Osteoblast (primary cell): Measurements from ENCODE around the gene TRIM46. TPM values are rescaled to one million over a fixed set of nuclear protein-coding genes. Genes with fewer than 3 reads are reported as not detected.
A peak's percentile ranks its signal among the peaks of the same experiment; 100 is the strongest.

Experiments used
- DNase-seq: peaks from one replicate; pipeline ENCODE4 v3.0.0; 2011; ENCODE audit warnings: low spot score, mixed read lengths; ENCODE audit not compliant: insufficient read length; ENCODE audit errors: missing footprints
- H2AFZ ChIP-seq: 2 replicates; pipeline ENCODE4 v1.6.0; 2011; ENCODE audit warnings: mild to moderate bottlenecking, low read length
- H3K27ac ChIP-seq: 2 replicates; pipeline ENCODE4 v1.5.1; 2011; ENCODE audit warnings: mild to moderate bottlenecking, low read depth, low read length, moderate library complexity
- H3K27me3 ChIP-seq: 2 replicates; pipeline ENCODE4 v1.6.0; 2012; ENCODE audit warnings: mild to moderate bottlenecking, control low read depth, inconsistent platforms, low read length, moderate library complexity; ENCODE audit not compliant: insufficient read depth
- H3K36me3 ChIP-seq: 2 replicates; pipeline ENCODE4 v1.5.1; 2011; ENCODE audit warnings: mild to moderate bottlenecking, low read length, control low read depth, moderate library complexity; ENCODE audit not compliant: insufficient read depth
- H3K4me1 ChIP-seq: 2 replicates; pipeline ENCODE4 v1.5.1; 2011; ENCODE audit warnings: mild to moderate bottlenecking, low read length, control low read depth, moderate library complexity; ENCODE audit not compliant: insufficient read depth
- H3K4me2 ChIP-seq: 2 replicates; pipeline ENCODE4 v1.6.0; 2011; ENCODE audit warnings: mild to moderate bottlenecking, low read length; ENCODE audit not compliant: insufficient read depth
- H3K4me3 ChIP-seq: fragments of 200-600 bp; sonication (generic); 3 replicates; pipeline ENCODE4 v1.5.1; 2012; ENCODE audit warnings: mild to moderate bottlenecking, low read length, inconsistent platforms; ENCODE audit not compliant: insufficient read depth
- H3K79me2 ChIP-seq: 2 replicates; pipeline ENCODE4 v1.6.0; 2012; ENCODE audit warnings: mild to moderate bottlenecking, low read length, control low read depth, inconsistent platforms; ENCODE audit not compliant: insufficient read depth
- H3K9me3 ChIP-seq: 2 replicates; pipeline ENCODE4 v1.5.1; 2011; ENCODE audit warnings: low read depth, low read length, control low read depth
- H4K20me1 ChIP-seq: 2 replicates; pipeline ENCODE4 v1.6.0; 2012; ENCODE audit warnings: mild to moderate bottlenecking, low read length, control low read depth; ENCODE audit not compliant: insufficient read depth
- total RNA-seq: library from RNA; depleted of rRNA; stranded (reverse); fragments of >200 nt; gene quantifications from 2 replicates; pipeline ENCODE4 v1.2.3, GENCODE V29; 2012
- TF ChIP-seq, protein P1 (sequence below): IDR thresholded peaks from 2 replicates; pipeline ENCODE4 v1.5.1; 2011; ENCODE audit warnings: mild to moderate bottlenecking, low read depth, low read length, moderate library complexity; ENCODE audit errors: extremely low read depth

TRIM46 gene
- total RNA-seq, 1 donor = 3.3 TPM

DNA sequence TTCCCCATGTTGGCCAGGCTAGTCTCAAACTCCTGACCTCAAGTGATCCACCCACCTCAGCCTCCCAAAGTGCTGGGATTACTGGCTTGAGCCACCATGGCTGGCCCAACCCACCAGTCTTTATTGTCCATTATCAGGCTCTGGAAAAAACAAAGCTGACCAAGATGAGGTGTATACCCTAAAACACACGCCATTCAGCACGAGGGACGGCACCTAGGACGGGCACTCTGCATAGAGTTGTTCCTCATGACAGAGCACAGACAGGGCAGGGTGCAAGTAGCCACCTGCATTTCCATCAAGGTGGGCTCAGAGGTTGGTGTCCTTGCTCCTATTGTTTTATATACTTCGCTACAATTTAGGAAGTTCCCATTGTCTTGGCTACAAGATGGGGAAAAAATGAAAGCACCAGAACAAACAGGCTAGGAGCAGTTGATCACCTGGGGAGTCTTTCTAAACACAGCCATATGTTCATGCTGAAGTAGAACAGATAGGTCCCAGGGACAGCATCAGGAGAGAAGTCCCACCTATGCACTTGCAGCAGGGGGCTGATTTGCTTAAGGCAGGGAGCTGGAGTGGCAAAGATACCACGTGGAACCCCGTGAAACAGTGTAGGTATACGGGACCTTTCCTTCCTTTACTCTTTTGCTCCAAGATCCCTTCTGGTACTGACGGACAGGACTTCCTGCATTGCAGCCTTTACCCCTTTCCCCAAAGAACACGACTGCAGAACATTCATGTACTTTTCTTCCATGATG, 5.0 kb upstream of the TRIM46 start:
- H3K27me3 ChIP-seq = peaks cover 11% of the 10 kb centered on the region
- TF ChIP-seq, protein P1, sequence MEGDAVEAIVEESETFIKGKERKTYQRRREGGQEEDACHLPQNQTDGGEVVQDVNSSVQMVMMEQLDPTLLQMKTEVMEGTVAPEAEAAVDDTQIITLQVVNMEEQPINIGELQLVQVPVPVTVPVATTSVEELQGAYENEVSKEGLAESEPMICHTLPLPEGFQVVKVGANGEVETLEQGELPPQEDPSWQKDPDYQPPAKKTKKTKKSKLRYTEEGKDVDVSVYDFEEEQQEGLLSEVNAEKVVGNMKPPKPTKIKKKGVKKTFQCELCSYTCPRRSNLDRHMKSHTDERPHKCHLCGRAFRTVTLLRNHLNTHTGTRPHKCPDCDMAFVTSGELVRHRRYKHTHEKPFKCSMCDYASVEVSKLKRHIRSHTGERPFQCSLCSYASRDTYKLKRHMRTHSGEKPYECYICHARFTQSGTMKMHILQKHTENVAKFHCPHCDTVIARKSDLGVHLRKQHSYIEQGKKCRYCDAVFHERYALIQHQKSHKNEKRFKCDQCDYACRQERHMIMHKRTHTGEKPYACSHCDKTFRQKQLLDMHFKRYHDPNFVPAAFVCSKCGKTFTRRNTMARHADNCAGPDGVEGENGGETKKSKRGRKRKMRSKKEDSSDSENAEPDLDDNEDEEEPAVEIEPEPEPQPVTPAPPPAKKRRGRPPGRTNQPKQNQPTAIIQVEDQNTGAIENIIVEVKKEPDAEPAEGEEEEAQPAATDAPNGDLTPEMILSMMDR = no peak
- H3K27ac ChIP-seq = no peak overlapping the region
- H3K36me3 ChIP-seq = peaks cover 26% of the 10 kb centered on the region
- H2AFZ ChIP-seq = no peak overlapping the region
- H4K20me1 ChIP-seq = peaks cover 14% of the 10 kb centered on the region
- peaks cover 22% of the 10 kb centered on the region for H3K79me2 ChIP-seq
- no peak for DNase-seq
- H3K4me3 ChIP-seq = no peak overlapping the region
- peaks cover 16% of the 10 kb centered on the region for H3K4me1 ChIP-seq
- no peak overlapping the region for H3K4me2 ChIP-seq
- H3K9me3 ChIP-seq = no peaks in the 10 kb centered on the region

DNA sequence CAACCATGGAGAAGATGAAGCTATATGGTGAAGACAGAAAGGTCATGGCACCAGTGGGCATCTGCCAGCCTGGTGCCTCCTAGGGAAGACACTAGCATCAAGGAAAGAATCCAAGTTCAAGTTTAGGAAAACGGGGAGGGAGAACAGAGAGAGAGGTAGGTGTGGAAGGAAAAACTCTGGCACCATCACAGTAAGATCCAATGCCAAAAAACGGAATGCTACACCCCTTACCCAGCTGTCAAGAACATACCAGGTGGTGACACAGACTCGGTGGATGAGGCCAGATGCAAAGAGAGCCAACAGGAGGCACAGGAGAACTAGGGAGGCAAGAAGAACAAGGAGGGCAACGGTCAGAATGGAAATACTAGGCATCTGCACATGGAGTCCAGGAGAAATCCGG, 4.1 kb upstream of the TRIM46 start:
- no peak overlapping the region for H3K4me3 ChIP-seq
- no peak overlapping the region for H3K4me2 ChIP-seq
- H3K36me3 ChIP-seq = peaks cover 26% of the 10 kb centered on the region
- H4K20me1 ChIP-seq = peaks cover 14% of the 10 kb centered on the region
- no peak overlapping the region for H3K27ac ChIP-seq
- TF ChIP-seq, protein P1 = no peak
- peaks cover 22% of the 10 kb centered on the region for H3K79me2 ChIP-seq
- peaks cover 11% of the 10 kb centered on the region for H3K27me3 ChIP-seq
- no peak for DNase-seq
- peaks cover 21% of the 10 kb centered on the region for H3K4me1 ChIP-seq
- H3K9me3 ChIP-seq = no peaks in the 10 kb centered on the region
- H2AFZ ChIP-seq = no peak overlapping the region

DNA sequence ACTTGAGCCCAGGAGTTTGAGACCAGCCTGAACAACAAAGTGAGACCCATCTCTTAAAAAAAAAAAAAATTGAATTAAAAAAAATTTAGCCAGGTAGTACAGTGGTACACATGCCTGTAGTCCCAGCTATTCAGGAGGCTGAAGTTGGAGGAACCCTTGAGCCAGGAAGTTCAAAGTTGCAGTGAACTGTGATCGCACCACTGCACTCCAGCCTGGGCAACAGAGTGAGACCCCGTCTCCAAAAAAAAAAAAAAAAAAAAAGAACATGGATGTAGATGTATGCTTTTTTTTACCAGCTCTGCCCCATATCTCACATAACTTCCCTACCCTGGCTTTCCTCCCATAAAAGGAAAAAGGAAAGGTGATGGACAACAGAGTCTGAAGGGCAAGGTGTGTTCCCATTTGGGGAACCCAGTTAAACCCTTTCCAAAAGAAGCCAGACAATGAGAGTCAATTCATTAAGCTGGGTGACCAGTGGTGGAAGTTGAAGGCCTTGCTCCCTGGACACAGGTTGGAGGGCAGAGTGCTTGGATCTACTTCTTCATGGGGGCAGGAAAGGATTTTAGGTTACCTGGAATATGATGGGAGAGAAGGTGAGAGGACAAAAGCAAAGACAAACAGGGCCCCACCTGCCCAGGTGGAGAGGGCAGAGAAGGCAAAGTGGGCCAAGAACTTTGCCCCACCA, 3.4 kb upstream of the TRIM46 start:
- no peak overlapping the region for H3K4me2 ChIP-seq
- no peak overlapping the region for H3K4me3 ChIP-seq
- peaks cover 21% of the 10 kb centered on the region for H3K4me1 ChIP-seq
- H3K36me3 ChIP-seq = peaks cover 26% of the 10 kb centered on the region
- TF ChIP-seq, protein P1 = no peak
- peaks cover 22% of the 10 kb centered on the region for H3K79me2 ChIP-seq
- peaks cover 14% of the 10 kb centered on the region for H4K20me1 ChIP-seq
- peaks cover 11% of the 10 kb centered on the region for H3K27me3 ChIP-seq
- no peak overlapping the region for H2AFZ ChIP-seq
- H3K27ac ChIP-seq = no peak overlapping the region
- H3K9me3 ChIP-seq = no peaks in the 10 kb centered on the region
- peak; percentile 82 for DNase-seq

DNA sequence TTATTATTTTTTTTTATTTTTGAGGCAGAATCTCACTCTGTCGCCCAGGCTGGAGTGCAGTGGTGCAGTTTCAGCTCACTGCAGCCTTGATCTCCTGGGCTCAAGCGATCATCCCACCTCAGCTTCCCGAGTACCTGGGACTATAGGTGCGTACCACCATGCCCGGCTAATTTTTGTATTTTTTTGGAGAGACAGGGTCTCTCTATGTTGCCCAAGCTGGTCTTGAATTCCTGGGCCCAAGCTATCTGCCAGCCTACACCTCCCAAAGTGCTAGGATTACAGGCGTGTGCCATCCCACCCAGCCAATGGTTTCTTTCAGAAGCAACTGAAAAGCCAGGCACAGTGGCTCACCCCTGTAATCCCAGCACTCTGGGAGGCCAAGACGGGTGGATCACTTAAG, 2.8 kb upstream of the TRIM46 start:
- no peak overlapping the region for H2AFZ ChIP-seq
- H3K36me3 ChIP-seq = peaks cover 26% of the 10 kb centered on the region
- H3K4me1 ChIP-seq = peaks cover 21% of the 10 kb centered on the region
- H3K4me3 ChIP-seq = no peak overlapping the region
- H3K27ac ChIP-seq = no peak overlapping the region
- TF ChIP-seq, protein P1 = no peak
- H3K27me3 ChIP-seq = peaks cover 9% of the 10 kb centered on the region
- no peak for DNase-seq
- peaks cover 22% of the 10 kb centered on the region for H3K79me2 ChIP-seq
- H3K4me2 ChIP-seq = no peak overlapping the region
- H3K9me3 ChIP-seq = no peaks in the 10 kb centered on the region
- peaks cover 14% of the 10 kb centered on the region for H4K20me1 ChIP-seq
